Mesenchymal stem cell (in vitro differentiated cells and primary cell): ENCODE measurements around the gene CHL1.

ENCODE experiments used
- DNase-seq: peaks from one replicate; pipeline ENCODE4 v3.0.0-alpha.2; 2013
- H2AFZ ChIP-seq: one replicate; pipeline ENCODE4 v1.6.1; 2013; ENCODE audit warnings: low read depth, mild to moderate bottlenecking, control low read depth, inconsistent platforms, low read length, moderate library complexity
- H2AK5ac ChIP-seq: 2 replicates; pipeline ENCODE4 v1.6.1; 2013; ENCODE audit warnings: low read length, moderate library complexity, mild to moderate bottlenecking, inconsistent platforms; ENCODE audit not compliant: severe bottlenecking
- H2BK120ac ChIP-seq: one replicate; pipeline ENCODE4 v1.6.1; 2013; ENCODE audit warnings: low read depth, mild to moderate bottlenecking, inconsistent platforms, low read length, moderate library complexity
- H2BK12ac ChIP-seq, 2 experiments: one replicate each; pipeline ENCODE4 v1.6.1; 2013; ENCODE audit warnings: inconsistent platforms in 2 of 2, low read length in 2 of 2, mild to moderate bottlenecking in 2 of 2, moderate library complexity in 2 of 2, control low read depth in 1 of 2
- H2BK15ac ChIP-seq: one replicate; pipeline ENCODE4 v1.6.1; 2013; ENCODE audit warnings: mild to moderate bottlenecking, low read depth, inconsistent platforms; ENCODE audit not compliant: poor library complexity, severe bottlenecking
- H2BK5ac ChIP-seq: 2 replicates; pipeline ENCODE4 v1.6.1; 2013; ENCODE audit warnings: low read depth, mild to moderate bottlenecking, low read length, control low read depth, inconsistent platforms; ENCODE audit not compliant: poor library complexity, severe bottlenecking
- H3K14ac ChIP-seq, 2 experiments: one replicate each; pipeline ENCODE4 v1.6.1; 2013; ENCODE audit warnings: inconsistent platforms in 2 of 2, low read length in 2 of 2, control low read depth in 1 of 2, mild to moderate bottlenecking in 1 of 2, moderate library complexity in 1 of 2
- H3K18ac ChIP-seq, 2 experiments: one replicate each; pipeline ENCODE4 v1.6.1; 2013; ENCODE audit warnings: inconsistent platforms in 2 of 2, low read length in 2 of 2, control low read depth in 1 of 2, low read depth in 1 of 2, mild to moderate bottlenecking in 1 of 2
- H3K23ac ChIP-seq, 2 experiments: one replicate each; pipeline ENCODE4 v1.6.1; 2013; ENCODE audit warnings: inconsistent platforms in 2 of 2, low read length in 2 of 2, mild to moderate bottlenecking in 2 of 2, moderate library complexity in 2 of 2, control low read depth in 1 of 2
- H3K27ac ChIP-seq: 2 replicates; pipeline ENCODE4 v1.5.1; 2013; ENCODE audit warnings: mild to moderate bottlenecking, moderate library complexity, low read length, control low read depth, inconsistent platforms; ENCODE audit not compliant: poor library complexity, severe bottlenecking
- H3K27me3 ChIP-seq, 2 experiments: 2 replicates each; pipeline versions ENCODE4 v1.6.1 to v1.7.0; 2013; ENCODE audit warnings: low read length in 2 of 2, mild to moderate bottlenecking in 2 of 2, moderate library complexity in 2 of 2, control low read depth in 1 of 2, inconsistent platforms in 1 of 2; ENCODE audit not compliant: control insufficient read depth in 1 of 2, insufficient read depth in 1 of 2
- H3K36me3 ChIP-seq, 2 experiments: 2 replicates each; pipeline versions ENCODE4 v1.6.1 to v1.7.0; 2013; ENCODE audit warnings: low read length in 2 of 2, control low read depth in 1 of 2, inconsistent platforms in 1 of 2, low read depth in 1 of 2, mild to moderate bottlenecking in 1 of 2; ENCODE audit not compliant: insufficient read depth in 2 of 2, control insufficient read depth in 1 of 2
- H3K4ac ChIP-seq, 2 experiments: one replicate each; pipeline ENCODE4 v1.6.1; 2013; ENCODE audit warnings: inconsistent platforms in 2 of 2, low read length in 2 of 2, mild to moderate bottlenecking in 2 of 2, moderate library complexity in 2 of 2, control low read depth in 1 of 2, low read depth in 1 of 2
- H3K4me1 ChIP-seq: 2 replicates; pipeline ENCODE4 v1.6.1; 2013; ENCODE audit warnings: low read depth, low read length, control low read depth; ENCODE audit not compliant: control insufficient read depth, insufficient read depth
- H3K4me2 ChIP-seq: 2 replicates; pipeline ENCODE4 v1.6.1; 2013; ENCODE audit warnings: low read length, mild to moderate bottlenecking, inconsistent platforms; ENCODE audit not compliant: poor library complexity, severe bottlenecking
- H3K4me3 ChIP-seq, 2 experiments: 2 replicates each; pipeline versions ENCODE4 v1.5.1 to v1.7.0; 2013; ENCODE audit warnings: low read length in 2 of 2, mild to moderate bottlenecking in 2 of 2, control low read depth in 1 of 2, low read depth in 1 of 2; ENCODE audit not compliant: insufficient read depth in 1 of 2
- H3K79me1 ChIP-seq: replicated peaks from 2 replicates; pipeline ENCODE4 v1.6.1; 2013; ENCODE audit warnings: mild to moderate bottlenecking, control low read depth, low read length, inconsistent platforms; ENCODE audit not compliant: poor library complexity, severe bottlenecking
- H3K9ac ChIP-seq: 2 replicates; pipeline ENCODE4 v1.7.0; 2013; ENCODE audit warnings: mild to moderate bottlenecking, low read length, moderate library complexity
- H3K9me3 ChIP-seq: 2 replicates; pipeline ENCODE4 v1.7.0; 2013; ENCODE audit warnings: mild to moderate bottlenecking, low read length; ENCODE audit not compliant: control insufficient read depth
- H4K8ac ChIP-seq: one replicate; pipeline ENCODE4 v1.6.1; 2013; ENCODE audit warnings: inconsistent platforms, mild to moderate bottlenecking, low read length, moderate library complexity
- H4K91ac ChIP-seq: one replicate; pipeline ENCODE4 v1.6.1; 2013; ENCODE audit warnings: mild to moderate bottlenecking, low read length, inconsistent platforms
- WGBS: methylation state at CpG from one replicate; pipeline ENCODE4 v1.1.7; 2013; ENCODE audit warnings: mixed read lengths; 5-methylcytosine and 5-hydroxymethylcytosine counted together

CHL1 gene

DNA sequence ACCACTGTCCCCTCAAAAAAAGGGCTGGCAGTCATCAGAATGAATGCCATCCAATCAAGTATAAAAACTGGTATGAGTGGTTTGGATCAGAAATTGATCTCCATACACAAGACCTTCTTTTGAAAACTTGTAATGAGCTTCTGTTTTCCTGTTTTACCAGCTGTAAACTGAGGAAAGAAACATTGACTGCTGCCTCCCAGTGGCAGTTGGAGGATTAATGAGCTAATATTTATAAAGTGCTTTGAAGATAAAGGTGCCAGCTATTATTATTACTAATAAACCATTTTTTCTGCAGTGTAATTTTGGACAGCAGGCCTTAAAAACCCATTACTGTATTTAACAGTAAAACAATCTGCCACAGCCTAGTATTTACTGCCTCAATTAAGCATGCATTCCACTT, 11.4 kb downstream of the CHL1 start:
- no peak overlapping the region for H2BK12ac ChIP-seq
- no peaks in the 10 kb centered on the region for H3K79me1 ChIP-seq
- H4K91ac ChIP-seq = no peak overlapping the region
- H2AFZ ChIP-seq = no peak overlapping the region
- no peak overlapping the region for H3K4ac ChIP-seq
- H3K27me3 ChIP-seq = no peaks in the 10 kb centered on the region
- H3K9me3 ChIP-seq = no peaks in the 10 kb centered on the region
- H3K9ac ChIP-seq = no peak overlapping the region
- no peak overlapping the region for H3K4me2 ChIP-seq
- H3K18ac ChIP-seq = no peak overlapping the region
- no peaks in the 10 kb centered on the region for H3K36me3 ChIP-seq
- no peak overlapping the region for H3K4me3 ChIP-seq
- H3K4me1 ChIP-seq = no peaks in the 10 kb centered on the region
- DNase-seq = no peak
- no peak overlapping the region for H3K14ac ChIP-seq
- no peak overlapping the region for H4K8ac ChIP-seq
- no peak overlapping the region for H2BK15ac ChIP-seq
- H3K23ac ChIP-seq = no peak overlapping the region
- no peak overlapping the region for H3K27ac ChIP-seq
- no peak overlapping the region for H2BK120ac ChIP-seq
- no peak overlapping the region for H2BK5ac ChIP-seq
- H2AK5ac ChIP-seq = no peak overlapping the region

DNA sequence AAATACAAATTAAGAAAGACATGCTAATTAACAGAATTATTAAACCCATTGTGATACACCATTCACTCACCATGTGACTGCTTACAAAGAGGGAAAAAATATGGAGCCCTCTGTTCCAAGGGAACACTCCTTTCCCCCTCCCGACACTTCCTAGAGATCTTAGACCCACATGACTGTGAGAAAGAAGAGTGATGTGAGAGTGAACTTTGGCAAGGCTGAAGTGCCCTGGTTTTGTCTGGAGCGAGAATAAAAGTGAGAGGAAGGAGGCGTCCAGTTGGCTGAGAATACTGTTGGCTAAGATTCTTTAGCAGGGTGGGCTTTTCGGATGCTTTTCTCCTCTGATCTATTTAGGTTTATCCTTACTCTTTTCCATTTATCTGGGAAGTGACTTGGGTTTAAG, 14.1 kb downstream of the CHL1 start:
- no peak overlapping the region for H2BK15ac ChIP-seq
- no peak overlapping the region for H2BK5ac ChIP-seq
- no peak overlapping the region for H3K14ac ChIP-seq
- H2BK12ac ChIP-seq = no peak overlapping the region
- H3K36me3 ChIP-seq = no peaks in the 10 kb centered on the region
- DNase-seq = no peak
- H3K79me1 ChIP-seq = no peaks in the 10 kb centered on the region
- WGBS = 51% methylated on average over 2 of the region's 4 CpGs
- H3K9me3 ChIP-seq = no peaks in the 10 kb centered on the region
- no peak overlapping the region for H3K9ac ChIP-seq
- H3K4me2 ChIP-seq = no peak overlapping the region
- H2BK120ac ChIP-seq = no peak overlapping the region
- H4K8ac ChIP-seq = no peak overlapping the region
- H2AK5ac ChIP-seq = no peak overlapping the region
- H3K4me1 ChIP-seq = no peaks in the 10 kb centered on the region
- H3K4me3 ChIP-seq = no peak overlapping the region
- H3K4ac ChIP-seq = no peak overlapping the region
- H3K27ac ChIP-seq = no peak overlapping the region
- no peak overlapping the region for H3K18ac ChIP-seq
- H3K27me3 ChIP-seq = no peaks in the 10 kb centered on the region
- H2AFZ ChIP-seq = no peak overlapping the region
- H3K23ac ChIP-seq = no peak overlapping the region
- no peak overlapping the region for H4K91ac ChIP-seq

DNA sequence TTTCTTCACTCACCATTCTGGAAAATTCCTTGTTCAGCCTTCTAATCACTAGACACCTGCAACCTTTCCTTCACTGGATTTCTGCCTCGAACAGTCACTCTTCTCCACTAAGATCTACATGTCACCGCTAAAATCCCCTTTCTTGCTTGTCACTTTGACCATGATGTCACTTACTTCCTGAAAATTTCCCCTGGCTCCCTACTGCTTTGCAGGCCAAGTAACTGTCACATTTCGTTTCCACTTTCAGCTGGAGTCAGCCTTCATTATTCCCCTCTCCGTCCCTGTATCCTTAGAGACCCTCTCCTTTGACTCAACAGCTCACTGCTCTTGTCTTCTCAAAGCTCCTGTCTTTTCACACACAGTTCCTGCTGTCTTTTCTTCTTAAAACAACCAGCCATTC, 15.9 kb downstream of the CHL1 start:
- no peak overlapping the region for H2BK5ac ChIP-seq
- H3K27me3 ChIP-seq = no peaks in the 10 kb centered on the region
- H3K4ac ChIP-seq = no peak overlapping the region
- no peak overlapping the region for H3K14ac ChIP-seq
- no peak overlapping the region for H3K27ac ChIP-seq
- no peak overlapping the region for H3K18ac ChIP-seq
- WGBS = 61% methylated on average over 4 of the region's 4 CpGs
- no peak overlapping the region for H4K8ac ChIP-seq
- no peak overlapping the region for H2BK120ac ChIP-seq
- no peaks in the 10 kb centered on the region for H3K36me3 ChIP-seq
- H3K23ac ChIP-seq = no peak overlapping the region
- no peaks in the 10 kb centered on the region for H3K4me1 ChIP-seq
- no peak overlapping the region for H2BK15ac ChIP-seq
- H2AK5ac ChIP-seq = no peak overlapping the region
- DNase-seq = no peak
- no peak overlapping the region for H3K4me3 ChIP-seq
- H3K79me1 ChIP-seq = no peaks in the 10 kb centered on the region
- H3K9ac ChIP-seq = no peak overlapping the region
- H2AFZ ChIP-seq = no peak overlapping the region
- H3K9me3 ChIP-seq = no peaks in the 10 kb centered on the region
- no peak overlapping the region for H4K91ac ChIP-seq
- H3K4me2 ChIP-seq = no peak overlapping the region
- H2BK12ac ChIP-seq = no peak overlapping the region

DNA sequence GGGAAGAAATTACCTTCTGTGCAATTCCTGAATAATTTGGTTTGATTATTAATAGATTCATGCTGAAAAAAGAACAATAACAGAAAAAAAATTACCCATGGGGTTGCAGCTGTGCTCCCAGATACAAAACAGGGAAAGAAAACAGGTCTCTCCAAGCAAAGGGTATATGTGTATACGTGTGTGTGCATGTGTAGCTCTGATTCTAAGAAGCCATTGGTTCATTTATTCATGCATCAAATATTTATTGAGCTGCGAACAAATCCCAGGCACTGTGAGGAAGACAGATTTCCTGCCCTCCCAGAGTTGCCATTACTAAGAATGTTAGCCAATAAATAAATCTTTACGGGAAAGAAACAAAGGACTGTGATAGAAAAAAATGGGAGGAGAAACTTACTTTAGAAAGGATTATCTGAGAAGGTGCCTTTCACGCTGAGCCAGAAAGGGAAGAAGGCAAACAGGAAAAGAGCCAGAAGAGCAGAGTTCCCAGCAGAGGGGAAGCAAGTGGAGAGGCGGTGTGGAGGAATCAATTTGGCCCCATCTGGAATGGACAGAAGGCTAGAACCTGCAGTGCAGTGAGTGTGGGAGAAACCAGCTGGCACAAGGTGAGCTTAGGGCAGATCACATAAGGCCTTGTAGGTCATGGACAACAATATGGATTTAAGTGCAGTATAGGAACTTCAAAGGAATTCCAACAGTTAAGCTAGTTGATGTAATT, 20.7 kb downstream of the CHL1 start:
- WGBS = 78% methylated on average over 5 of the region's 5 CpGs
- H3K4me2 ChIP-seq = no peak overlapping the region
- H3K14ac ChIP-seq = no peak overlapping the region
- no peak overlapping the region for H2BK120ac ChIP-seq
- H3K27ac ChIP-seq = no peak overlapping the region
- DNase-seq = no peak
- no peak overlapping the region for H3K23ac ChIP-seq
- no peaks in the 10 kb centered on the region for H3K27me3 ChIP-seq
- H3K4me1 ChIP-seq = no peaks in the 10 kb centered on the region
- H3K18ac ChIP-seq = no peak overlapping the region
- no peak overlapping the region for H2AFZ ChIP-seq
- H3K9ac ChIP-seq = no peak overlapping the region
- H3K36me3 ChIP-seq = no peaks in the 10 kb centered on the region
- no peak overlapping the region for H2BK12ac ChIP-seq
- no peak overlapping the region for H3K4me3 ChIP-seq
- peaks cover 2% of the 10 kb centered on the region for H3K9me3 ChIP-seq
- H2BK15ac ChIP-seq = no peak overlapping the region
- no peak overlapping the region for H2AK5ac ChIP-seq
- H2BK5ac ChIP-seq = no peak overlapping the region
- no peak overlapping the region for H4K91ac ChIP-seq
- H3K4ac ChIP-seq = no peak overlapping the region
- no peak overlapping the region for H4K8ac ChIP-seq
- H3K79me1 ChIP-seq = no peaks in the 10 kb centered on the region
